ENCODE results near the gene AEBP2.
"Not testable (repeated sequence)": the region's sequence is repeated elsewhere in the genome, so short reads cannot be mapped to it uniquely, and the experiment has no call there.

The AEBP2 gene

DNA sequence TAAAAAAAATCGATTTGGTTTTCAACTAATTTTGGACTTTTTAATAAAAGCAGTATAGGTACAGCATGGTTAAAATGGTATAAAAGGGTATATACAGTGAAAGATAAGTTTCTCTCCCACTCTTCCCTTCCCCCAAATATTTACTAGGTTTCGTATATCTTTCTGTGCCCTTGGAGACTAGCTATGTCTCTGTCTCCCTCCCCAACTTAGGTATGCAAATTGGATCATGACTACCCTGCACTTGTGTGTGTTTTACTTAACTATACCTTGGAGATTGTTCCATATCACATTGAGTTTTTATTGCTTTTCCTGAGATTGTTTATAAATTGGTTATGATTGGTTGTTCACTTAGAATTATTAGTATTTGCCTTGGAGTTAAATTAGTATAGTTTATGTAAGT lies 19.4 kb downstream of the AEBP2 start:
- DNase-seq: no peak

DNA sequence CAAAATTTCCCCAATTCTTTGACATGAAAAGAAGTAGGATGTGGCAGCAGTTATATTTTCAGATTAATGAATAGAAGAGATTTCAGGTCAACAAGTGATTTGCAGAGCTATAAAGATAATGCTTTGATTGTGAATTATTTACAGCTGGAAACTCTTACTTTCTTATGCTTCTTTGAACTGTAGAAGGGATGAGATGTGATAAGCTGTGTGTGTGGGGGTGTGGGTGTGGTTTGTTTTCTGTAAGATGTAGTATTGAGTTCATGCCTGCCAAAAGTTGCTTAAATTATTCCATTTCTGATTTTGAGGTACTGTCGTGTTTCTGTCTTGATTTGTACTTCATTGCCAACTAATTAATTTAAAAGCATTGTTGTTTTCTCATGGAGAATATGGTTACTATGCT lies 22.7 kb downstream of the AEBP2 start:
- DNase-seq: no peak

DNA sequence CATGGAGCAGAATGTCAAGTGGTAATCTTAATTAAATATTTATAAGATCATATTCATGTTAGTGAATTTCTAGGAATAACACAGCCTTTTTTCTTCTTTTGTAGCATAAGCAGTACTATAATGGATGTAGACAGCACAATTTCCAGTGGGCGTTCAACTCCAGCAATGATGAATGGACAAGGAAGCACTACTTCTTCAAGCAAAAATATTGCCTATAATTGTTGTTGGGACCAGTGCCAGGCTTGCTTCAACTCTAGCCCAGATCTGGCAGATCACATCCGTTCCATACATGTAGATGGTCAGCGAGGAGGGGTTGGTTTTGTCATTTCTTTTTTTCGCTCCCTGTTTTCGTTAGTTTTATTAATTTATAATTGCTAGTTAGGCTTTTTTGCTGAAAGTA lies 23.1 kb downstream of the AEBP2 start:
- no peak for DNase-seq

DNA sequence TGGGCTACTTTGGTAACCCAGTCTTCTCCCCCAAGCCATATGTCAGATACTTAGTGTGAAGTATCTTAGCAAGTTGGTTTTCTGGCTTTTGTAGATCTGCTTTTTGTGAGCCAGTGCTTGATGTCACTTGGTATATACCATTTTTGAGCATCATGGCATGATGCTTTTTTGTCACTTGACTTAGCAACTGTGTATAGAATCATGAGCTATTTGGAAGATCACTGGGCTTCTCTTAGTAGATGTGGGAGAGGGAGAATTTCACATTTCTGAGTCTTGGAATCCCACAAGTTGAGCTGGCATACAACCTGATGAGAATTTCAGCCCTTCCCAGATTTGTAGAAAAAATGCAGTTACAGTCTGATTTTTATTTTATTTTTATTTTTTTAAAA lies 24.9 kb downstream of the AEBP2 start:
- DNase-seq: no peak

DNA sequence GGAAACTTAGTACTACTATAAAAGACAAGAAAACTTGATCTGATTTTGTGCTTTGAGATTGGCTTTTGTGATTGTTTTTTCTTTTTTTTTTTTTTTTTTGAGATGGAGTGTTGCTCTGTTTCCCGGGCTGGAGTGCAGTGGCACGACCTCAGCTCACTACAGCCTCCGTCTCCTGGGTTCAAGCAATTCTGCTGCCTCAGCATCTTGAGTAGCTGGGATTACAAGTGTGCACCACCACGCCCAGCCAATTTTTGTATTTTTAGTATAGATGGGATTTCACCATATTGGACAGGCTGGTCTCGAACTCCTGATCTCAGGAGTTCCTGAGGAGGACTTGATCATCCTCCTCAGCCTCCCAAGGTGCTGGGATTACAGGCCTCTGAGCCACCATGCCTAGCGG lies 26.4 kb downstream of the AEBP2 start:
- DNase-seq: no peak

DNA sequence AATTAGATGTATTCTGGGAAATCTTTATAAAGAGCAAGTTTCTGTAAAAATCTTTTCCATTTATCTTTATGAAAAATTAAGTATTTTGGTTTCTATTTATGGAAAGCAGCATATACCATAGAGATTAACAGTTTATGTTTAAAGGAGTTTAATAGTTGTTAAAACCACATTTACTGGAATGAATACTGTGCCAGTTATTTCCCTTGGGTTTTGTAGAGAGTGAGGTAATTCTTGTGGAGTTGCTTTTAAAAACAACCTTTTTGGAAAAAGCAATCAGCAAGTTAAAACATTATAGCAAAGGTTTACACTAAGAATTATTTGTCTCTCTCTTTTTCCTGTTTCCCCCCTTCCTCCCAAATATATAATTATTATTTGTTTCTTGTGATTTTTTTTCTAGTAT lies 34.9 kb downstream of the AEBP2 start:
- DNase-seq: no peak

DNA sequence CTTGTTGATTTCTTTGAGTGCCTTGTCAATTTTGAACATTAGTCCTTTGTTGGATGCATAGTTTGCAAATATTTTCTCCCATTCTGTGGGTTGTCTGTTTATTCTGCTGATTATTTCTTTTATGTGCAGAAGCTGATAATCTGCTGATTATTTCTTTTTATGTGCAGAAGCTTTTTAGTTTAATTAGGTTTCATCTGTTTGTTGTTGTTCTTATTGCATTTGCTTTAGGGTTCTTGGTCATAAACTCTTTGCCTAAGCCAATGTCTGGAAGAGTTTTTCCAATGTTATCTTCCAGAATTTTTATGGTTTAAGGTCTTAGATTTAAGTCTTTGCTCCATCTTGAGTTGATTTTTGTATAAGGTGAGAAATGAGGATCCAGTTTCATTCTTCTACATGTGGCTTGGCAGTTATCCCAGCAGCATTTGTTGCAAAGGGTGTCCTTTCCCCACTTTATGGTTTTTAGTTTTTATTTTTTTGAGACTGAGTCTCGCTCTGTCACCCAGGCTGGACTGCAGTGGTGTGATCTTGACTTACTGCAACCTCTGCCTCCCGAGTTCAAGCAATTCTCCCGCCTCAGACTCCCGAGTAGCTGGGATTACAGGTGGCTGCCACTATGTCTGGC lies 36.7 kb downstream of the AEBP2 start:
- not testable (repeated sequence) for DNase-seq

DNA sequence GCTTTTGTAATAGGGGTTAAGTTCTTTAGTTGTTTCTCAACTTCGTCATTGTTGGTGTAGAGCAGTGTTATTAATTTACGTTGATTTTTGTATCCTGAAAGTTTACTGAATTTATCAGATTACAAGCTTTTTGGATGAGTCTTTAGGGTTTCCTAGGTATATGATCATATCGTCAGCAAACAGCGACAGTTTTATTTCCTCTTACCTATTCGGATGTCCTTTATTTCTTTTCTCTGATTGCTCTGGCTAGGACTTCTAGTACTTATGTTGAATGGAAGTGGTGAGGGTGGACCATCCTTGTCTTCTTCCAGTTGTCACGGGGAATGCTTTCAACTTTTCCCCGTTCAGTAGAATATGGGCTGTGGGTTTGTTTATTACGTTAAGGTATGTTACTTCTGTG lies 37.8 kb downstream of the AEBP2 start:
- DNase-seq: no peak

DNA sequence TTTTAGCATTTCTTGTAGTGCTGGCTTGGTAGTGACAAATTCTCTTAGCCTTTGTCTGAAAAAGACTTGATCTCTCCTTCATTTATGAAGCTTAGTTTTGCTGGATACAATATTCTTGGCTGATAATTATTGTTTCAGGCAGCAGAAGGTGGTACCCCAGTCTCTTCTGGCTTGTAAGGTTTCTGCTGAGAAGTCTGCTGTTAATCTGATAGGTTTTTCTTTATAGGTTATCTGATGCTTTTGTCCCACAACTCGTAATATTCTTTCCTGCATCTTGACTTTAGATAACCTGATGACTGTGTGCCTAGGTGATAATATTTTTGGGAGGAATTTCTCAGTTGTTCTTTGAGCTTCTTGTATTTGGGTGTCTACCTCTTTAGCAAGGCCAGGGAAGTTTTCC lies 41.2 kb downstream of the AEBP2 start:
- DNase-seq: no peak

DNA sequence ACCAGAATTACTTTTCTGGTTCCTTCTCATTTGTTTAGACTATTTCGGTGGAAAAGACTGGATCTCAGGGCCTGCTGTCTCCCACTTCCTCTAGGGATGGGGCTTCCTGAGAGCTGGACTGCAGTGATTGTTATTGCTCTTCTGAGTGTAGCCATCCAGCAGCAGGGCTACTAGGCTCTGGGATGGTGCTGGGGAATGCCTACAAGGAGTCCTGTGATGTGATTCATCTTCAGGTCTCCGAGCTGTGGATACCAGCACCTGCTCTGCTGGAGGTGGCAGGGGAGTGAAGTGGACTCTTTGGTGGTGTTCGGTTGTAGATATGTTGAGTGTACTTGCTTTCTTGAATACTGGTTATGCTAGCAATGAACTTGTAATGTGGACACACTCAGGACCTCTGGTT lies 42.7 kb downstream of the AEBP2 start:
- no peak for DNase-seq

DNA sequence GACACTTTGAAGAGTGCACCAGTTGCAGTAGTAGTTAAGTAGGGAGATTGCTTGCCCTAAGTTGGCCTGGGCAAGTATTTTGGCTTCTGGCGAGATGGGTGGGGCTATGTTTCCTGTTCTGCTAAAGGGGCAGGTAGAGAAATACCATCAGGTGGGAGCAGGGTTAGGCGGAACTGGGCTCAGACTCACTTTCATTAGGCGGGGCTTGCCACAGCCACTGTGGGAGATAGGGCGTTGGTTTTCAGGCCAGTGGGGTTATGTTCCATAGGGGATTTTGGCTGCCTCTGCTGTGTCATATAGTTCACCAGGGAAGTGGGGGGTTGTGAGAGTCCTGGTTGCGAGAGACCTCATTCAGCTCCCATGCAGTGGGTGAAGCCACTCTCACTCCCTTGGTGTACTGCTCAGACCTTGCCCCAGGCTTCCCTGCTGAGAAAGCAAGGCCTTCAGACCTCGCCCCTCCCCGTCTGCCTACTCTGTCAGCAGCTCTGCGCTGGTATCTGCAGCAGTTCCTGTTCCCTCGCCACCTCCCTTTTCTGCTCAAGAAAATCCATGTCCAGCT lies 43.3 kb downstream of the AEBP2 start:
- DNase-seq: no peak

DNA sequence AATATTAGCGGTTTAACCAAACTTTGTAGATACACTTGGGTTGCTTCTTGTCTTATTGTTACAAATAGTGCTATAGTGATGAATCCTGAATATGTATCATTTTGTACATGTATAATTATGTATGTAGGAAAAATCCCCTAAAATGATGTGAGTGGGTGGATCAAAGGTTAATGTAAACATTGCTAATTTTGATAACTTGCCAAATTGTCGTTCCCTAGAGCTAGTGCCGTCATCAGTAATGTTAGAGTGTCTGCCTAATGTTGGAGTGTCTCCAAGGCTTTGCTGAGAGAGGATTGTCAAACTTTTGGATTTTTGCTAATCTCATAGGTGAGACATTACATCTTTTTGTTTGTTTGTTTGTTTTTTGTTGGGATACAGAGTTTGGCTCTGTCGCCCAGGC lies 44.4 kb downstream of the AEBP2 start:
- no peak for DNase-seq

DNA sequence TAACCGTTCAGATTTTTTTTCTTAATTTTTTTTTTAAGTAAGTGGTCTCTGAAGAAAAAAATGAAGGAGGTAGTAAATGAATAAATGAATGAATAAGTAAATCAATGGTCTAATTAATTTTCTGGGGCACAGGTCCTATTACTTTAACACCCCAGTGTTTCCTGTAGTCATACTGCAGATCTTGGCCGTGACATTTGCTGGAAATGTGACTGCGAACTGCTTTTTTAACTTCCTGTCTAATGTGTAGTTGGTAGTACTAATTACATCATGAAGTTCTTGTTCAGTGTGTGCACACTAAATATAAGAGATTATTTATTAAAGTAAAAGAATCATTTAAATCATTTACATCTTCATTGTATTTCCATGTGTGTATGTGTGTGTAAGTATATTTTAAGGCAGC lies 45.4 kb downstream of the AEBP2 start:
- no peak for DNase-seq

DNA sequence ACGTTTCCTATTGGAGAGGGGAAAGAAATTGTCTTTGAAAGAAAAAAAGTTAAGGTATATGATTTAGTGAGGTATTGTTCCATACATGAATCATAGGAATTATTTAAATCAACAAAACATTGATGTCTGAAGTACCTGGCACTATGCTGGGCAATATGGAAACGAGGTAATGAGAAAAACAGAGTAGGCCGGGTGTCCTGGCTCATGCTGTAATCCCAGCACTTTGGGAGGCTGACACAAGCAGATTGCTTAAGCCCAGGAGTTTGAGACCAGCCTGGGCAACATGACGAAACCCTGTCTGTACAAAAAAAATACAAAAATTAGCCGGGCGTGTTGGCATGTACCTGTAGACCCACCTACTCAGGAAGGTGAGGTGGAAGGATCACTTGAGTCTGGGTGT lies 45.9 kb downstream of the AEBP2 start:
- DNase-seq: no peak

DNA sequence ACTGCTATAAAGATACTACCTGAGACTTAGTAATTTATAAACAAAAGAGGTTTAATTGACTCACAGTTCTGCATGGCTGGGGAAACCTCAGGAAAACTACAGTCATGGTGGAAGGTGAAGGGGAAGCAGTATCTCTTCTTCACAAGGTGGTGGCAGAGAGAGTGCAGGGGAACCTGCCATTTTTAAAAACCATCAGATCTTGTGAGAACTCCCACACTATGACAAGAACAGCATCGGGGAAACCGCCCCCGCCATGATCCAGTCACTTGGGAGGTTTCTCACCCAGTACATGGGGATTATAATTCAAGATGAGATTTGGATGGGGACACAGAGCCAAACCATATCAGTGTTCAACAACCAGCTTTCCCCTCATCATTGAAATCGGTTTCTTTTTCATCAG lies 49.9 kb downstream of the AEBP2 start:
- no peak for DNase-seq

DNA sequence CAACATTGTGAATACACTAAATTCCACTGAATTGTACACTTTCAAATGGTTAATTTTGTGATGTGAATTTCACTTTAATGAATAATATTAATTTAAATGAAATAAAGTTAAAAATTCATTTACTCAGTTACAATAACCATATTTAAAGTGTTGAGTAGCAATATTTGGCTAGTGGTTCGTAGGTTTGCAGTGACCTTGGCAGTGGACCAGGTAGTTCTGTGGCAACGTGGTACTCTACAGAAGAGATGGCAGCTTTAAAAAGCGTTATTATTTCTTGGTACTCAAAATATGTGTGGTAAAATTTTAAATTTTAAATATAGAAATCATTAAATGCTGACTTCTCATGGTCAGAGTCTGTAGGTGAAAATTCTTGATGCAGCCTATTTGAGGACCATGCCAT lies 51.6 kb downstream of the AEBP2 start:
- no peak for DNase-seq

DNA sequence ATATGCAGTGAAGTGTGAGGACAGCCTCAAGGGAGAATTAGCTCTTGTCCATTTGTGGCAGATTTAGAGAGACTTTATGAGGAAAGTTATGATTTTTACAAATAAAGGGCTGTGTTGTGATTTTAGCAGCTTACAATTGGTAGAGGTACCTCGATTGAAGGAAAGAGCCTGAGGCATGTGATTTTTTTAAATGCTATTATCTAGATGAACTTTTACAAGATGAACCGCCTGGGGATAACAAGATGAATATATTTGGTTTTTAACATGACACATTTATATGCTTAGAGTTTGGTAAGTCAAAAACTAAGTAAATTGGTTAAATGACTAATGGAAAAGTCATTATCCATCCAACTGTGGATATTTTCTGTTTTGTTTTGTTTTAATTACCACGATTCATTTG lies 52.6 kb downstream of the AEBP2 start:
- DNase-seq: no peak

DNA sequence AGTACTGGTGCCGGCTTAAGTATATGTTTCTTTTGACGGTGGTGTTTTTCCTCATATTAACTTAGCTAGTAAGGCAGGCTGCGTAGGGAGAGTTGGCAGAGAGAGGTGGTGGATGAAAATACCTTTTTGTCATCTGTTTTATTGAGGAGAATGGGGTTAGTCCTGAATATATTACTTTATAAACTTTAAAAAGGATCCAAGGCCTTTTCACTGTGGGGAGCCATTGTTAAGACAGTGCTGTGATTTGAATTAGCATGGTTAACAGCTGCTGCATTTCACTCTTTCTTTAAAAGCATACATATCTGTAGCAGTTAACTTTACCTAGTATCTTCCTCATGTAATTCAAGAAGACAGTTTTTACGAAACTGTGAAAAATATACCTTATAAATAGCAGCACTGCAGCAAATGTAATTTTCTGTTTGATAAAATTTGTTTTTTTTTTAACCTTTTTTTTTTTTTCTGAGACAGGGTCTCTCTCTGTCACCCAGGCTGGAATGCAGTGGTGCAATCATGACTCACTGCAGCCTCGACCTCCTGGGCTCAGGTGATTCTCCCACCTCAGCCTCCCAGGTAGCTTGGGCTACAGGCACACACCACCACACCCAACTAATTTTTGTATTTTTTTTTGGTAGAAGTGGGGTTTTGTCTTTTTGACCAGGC lies 57.1 kb downstream of the AEBP2 start:
- no peak for DNase-seq

DNA sequence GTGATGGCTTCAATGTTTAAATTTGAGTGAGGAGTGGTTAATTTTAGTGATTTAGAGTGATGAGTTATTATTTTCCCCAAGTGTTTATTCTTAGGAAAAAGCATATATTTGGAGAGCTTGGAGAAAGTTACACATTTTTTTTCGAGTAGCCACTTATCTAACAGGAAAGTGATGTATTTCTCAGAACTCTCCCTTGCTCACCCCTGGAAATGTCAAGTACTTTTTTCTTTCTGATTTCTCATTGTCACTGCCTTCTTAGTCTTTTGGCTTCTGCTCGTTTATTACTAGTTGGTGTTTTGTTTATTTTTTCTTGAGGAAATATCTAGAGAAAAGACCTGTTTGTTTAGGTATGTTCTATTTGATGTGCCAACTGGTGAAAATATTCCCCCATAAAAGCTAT lies 58.8 kb downstream of the AEBP2 start:
- DNase-seq: no peak

DNA sequence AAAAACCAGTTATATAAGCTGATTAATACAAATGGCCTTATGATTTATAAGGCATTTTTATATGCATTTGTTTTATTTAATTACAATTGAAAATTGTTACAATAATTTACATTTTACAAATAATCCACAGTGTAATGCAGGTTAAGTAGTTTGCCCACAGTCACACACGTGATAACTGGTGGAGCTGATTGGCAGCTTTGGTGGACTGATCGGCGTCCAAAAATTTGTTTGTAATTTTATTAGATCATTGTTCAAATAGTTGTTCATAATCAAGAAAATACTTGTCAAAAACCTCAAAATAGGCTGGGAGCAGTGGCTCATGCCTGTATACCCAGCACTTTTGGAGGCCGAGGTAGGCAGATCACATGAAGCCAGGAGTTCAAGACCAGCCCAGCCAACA lies 59.7 kb downstream of the AEBP2 start:
- no peak for DNase-seq

DNA sequence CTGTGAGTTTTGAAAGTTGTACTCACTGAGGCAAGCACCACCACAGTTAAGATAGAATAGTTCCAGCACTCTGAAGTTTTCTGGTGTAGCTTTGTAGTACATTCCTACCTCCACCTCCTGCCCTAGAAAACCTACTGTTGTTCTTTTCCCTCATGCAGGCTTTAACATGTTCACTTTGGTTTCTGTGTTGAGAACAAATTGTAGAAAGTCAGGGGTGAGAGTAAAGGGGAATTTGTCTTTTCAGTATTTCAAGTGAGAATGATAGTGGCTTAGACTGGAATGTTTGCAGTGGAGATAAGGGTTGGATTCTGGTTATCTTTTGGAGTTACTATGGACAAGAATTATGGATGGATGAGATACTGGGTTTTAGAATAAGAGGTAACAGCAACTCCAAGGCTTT lies 67.2 kb downstream of the AEBP2 start:
- no peak for DNase-seq

DNA sequence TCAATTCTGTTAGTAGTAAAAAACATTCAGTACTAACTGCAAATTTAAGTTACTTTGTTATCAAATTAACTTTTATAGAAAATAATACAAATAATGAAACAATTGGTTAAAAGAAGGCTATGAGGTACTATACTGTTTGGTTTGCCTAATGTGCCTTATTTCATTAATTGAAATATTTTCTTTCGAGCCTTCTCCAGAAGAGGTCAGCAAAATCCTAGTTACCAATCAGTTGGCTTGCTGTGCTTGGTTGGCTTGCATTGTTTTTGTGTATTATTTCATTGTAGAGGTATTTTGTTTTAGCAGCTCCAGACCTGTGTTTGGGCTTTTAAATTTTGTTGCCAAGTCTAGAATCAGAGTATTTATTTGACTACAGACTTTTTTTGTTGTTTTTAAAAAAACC lies 68.5 kb downstream of the AEBP2 start:
- no peak for DNase-seq

DNA sequence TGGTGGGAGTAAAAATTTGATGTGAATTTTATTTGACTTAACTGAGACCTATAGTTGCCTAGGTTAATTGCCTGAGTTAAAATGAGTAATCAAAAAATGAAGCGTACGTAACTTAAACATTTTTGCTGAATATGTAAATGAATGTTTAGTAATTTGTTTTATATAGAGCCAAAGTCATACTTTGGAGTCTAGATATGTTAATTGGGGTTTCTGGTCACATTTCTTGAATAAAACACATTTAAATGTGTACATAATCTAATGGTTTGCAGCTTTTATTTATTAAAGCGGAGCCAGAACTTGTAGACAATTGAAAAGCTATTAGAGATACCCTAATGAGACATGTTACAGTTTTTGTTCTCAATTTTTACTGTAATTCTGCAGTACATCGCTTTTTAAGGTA lies 71.2 kb downstream of the AEBP2 start:
- no peak for DNase-seq

DNA sequence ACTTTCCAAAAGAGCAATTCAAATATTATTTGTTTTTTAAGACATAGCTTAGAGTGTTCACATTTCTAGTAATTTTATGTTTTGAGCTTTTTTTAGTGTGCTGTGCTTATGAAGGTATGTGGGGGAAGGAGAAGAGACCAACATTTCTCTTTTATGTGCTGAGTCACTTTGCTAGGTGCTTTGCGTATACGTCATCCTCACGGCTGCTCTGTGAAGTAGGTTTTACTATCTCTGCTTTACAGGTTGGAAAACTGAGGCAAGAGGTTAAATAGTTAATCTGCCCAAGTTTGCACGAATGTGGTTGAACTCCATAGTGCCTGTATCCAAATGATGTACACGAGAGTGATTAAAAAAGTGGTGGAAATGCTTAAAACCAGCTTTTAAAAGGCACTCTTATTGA lies 75.9 kb downstream of the AEBP2 start:
- DNase-seq: no peak

DNA sequence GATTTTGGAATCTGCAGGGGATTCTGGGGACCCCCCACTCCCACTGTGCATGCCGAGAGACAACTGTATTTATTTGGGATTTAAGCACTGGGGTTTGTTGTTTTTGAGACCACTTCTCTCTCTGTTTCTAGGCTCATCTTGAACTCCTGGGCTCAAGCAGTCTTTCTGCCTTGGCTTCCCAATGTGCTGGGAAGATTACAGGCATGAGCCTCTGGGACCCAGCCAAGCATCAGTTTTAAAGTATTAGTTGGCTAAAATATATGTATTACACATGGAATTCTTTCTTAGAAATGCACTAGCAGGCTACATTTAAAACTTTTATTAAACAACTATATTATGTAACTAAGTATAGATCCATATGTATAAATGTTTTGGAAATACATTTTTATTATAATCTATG lies 78.3 kb downstream of the AEBP2 start:
- DNase-seq: no peak
